WERI-Rb-1 (cell line): ENCODE measurements around the gene PRRG1.
"Not testable (repeated sequence)": the region's sequence is repeated elsewhere in the genome, so short reads cannot be mapped to it uniquely, and the experiment has no call there.

Experiments used
- DNase-seq: peaks from one replicate; pipeline ENCODE4 v3.0.0-alpha.2; 2020
- H3K27ac ChIP-seq: fragments of 250-450 bp; sonication (Bioruptor Pico); 2 replicates; pipeline ENCODE4 v1.5.1; 2020; ENCODE audit warnings: mild to moderate bottlenecking, moderate library complexity
- H3K27me3 ChIP-seq: fragments of 250-450 bp; sonication (Bioruptor Pico); 2 replicates; pipeline ENCODE4 v1.5.1; 2021; ENCODE audit warnings: mild to moderate bottlenecking, low read depth, moderate library complexity; ENCODE audit not compliant: insufficient read depth, severe bottlenecking
- H3K36me3 ChIP-seq: fragments of 250-450 bp; sonication (Bioruptor Pico); 2 replicates; pipeline ENCODE4 v1.5.1; 2020; ENCODE audit warnings: mild to moderate bottlenecking, moderate library complexity
- H3K4me3 ChIP-seq: 2 replicates; pipeline ENCODE4 v1.5.1; 2011; ENCODE audit warnings: low read depth, mild to moderate bottlenecking, control low read depth, low read length
- H3K9me3 ChIP-seq: fragments of 250-450 bp; sonication (Bioruptor Pico); 2 replicates; pipeline ENCODE4 v1.5.1; 2021; ENCODE audit warnings: mild to moderate bottlenecking, moderate library complexity; ENCODE audit not compliant: severe bottlenecking
- TF ChIP-seq, protein P1 (sequence below): IDR thresholded peaks from 2 replicates; pipeline ENCODE4 v1.5.1; 2011; ENCODE audit warnings: low read depth, mild to moderate bottlenecking, control low read depth, inconsistent platforms, low read length

The PRRG1 gene

DNA sequence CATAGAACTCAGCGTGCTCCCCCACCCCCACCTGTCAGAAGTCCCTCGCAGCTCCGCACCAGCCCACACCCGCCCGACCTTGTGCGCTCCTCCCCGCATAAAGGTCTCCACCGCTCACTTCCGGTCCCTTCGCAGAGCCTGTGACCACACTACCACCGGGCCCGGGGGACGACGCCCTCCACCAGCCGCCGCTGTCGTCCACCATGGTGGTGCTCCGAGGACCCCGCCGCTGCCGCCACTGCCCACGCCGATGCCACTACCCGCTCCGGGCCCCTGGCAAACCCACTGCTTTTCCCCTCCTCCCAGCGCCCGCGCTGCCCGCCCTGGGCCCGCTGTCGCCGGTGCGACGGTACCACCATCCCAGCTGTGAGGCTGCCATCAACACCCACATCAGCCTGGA is 142.5 kb downstream of the PRRG1 start:
- H3K27ac ChIP-seq, result no peak overlapping the region
- no peaks in the 10 kb centered on the region for H3K27me3 ChIP-seq
- TF ChIP-seq, protein P1, sequence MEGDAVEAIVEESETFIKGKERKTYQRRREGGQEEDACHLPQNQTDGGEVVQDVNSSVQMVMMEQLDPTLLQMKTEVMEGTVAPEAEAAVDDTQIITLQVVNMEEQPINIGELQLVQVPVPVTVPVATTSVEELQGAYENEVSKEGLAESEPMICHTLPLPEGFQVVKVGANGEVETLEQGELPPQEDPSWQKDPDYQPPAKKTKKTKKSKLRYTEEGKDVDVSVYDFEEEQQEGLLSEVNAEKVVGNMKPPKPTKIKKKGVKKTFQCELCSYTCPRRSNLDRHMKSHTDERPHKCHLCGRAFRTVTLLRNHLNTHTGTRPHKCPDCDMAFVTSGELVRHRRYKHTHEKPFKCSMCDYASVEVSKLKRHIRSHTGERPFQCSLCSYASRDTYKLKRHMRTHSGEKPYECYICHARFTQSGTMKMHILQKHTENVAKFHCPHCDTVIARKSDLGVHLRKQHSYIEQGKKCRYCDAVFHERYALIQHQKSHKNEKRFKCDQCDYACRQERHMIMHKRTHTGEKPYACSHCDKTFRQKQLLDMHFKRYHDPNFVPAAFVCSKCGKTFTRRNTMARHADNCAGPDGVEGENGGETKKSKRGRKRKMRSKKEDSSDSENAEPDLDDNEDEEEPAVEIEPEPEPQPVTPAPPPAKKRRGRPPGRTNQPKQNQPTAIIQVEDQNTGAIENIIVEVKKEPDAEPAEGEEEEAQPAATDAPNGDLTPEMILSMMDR, result no peak
- no peaks in the 10 kb centered on the region for H3K36me3 ChIP-seq
- H3K9me3 ChIP-seq, result no peaks in the 10 kb centered on the region
- DNase-seq, result no peak
- no peak overlapping the region for H3K4me3 ChIP-seq

- not testable (repeated sequence) for H3K27ac ChIP-seq, H3K4me3 ChIP-seq, H3K27me3 ChIP-seq, DNase-seq, H3K9me3 ChIP-seq, H3K36me3 ChIP-seq
These were observed 146.6 kb downstream of the PRRG1 start for GRCh38 chrX:37495760-37496159.

DNA sequence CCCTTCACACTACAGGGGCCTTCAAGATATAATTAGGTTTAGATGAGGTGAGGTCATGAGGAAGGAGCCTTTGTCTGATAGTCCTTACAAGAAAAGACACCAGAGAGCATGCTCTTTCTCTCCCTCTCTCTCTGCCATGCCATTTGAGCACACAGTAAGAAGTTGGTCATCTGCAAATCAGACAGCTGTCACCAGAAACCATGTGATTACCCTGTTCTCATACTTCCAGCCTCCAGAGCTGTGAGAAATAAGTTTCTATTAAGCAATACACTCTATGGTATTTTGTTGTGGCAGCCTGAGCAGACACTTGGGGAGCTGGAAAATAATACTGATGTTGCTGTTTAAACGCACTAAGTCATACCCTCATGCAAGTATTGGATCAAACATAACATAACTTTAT is 148.0 kb downstream of the PRRG1 start:
- not testable (repeated sequence) for H3K36me3 ChIP-seq, H3K27me3 ChIP-seq, H3K27ac ChIP-seq, H3K4me3 ChIP-seq, H3K9me3 ChIP-seq, DNase-seq

DNA sequence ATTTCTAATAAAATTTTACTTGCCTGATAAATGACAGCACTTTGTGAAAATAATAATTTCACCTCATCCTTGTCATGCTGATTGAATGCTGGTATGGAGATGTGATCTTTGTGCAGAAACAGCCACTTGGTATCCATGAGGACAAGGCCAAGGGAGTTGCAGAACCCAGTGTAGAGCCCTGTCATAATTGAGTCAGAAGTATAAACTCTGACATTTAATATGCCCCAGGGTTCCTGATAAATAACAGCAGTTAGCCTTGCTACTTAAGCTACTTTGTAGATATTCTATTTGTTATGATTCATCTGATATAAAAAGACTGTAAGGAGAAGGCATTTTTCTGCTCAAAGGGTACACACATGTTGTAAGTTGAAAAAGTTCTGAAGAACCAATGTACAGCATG is 149.2 kb downstream of the PRRG1 start:
- H3K4me3 ChIP-seq, H3K9me3 ChIP-seq, H3K27ac ChIP-seq, H3K36me3 ChIP-seq, DNase-seq, H3K27me3 ChIP-seq: not testable (repeated sequence)

- not testable (repeated sequence) for H3K27me3 ChIP-seq, H3K36me3 ChIP-seq, DNase-seq, H3K4me3 ChIP-seq, H3K27ac ChIP-seq, H3K9me3 ChIP-seq
These were observed 150.5 kb downstream of the PRRG1 start for GRCh38 chrX:37499649-37500048.

DNA sequence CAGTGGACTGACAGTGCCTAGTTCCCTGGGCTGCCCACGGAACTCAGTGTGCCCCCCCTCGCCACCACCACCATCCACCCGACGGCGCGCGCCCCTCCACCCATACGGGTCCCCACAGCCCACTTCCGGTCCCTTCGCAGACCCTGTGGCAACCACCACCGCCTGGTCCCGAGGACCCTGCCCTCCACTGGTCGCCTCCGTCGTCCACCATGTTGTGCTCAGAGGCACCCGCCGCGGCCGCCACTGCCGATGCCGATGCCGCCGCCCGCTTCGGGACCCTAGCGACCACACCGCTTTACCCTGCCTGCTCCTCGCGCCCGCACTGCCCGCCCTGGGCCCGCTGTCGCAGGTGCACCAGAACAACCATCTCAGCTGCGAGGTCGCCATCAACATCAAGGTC is 155.8 kb downstream of the PRRG1 start:
- Histone ChIP-seq H3K9me3 (no peaks in the 10 kb centered on the region), H3K27ac (no peak overlapping the region), H3K36me3 (no peaks in the 10 kb centered on the region), H3K27me3 (no peaks in the 10 kb centered on the region), H3K4me3 (no peak overlapping the region)
- DNase-seq, result no peak
- TF ChIP-seq, protein P1, result no peak
